Stomach (tissue), 9 donors: ENCODE measurements around the gene TROAP. TPM values are rescaled to one million over a fixed set of nuclear protein-coding genes. Genes with fewer than 3 reads are reported as not detected.
"Not testable (repeated sequence)": the region's sequence is repeated elsewhere in the genome, so short reads cannot be mapped to it uniquely, and the experiment has no call there.

Experiments used
- DNase-seq, 2 donors: peaks; one replicate each; pipeline versions ENCODE4 v3.0.0 to v3.0.0-alpha.2; 2013 to 2019
- H3K27ac ChIP-seq, 5 donors: fragments of 200-600 bp in 4 of 5; sonication (generic) in 4 of 5; one replicate each; pipeline ENCODE4 v1.5.1; 2013 to 2019; ENCODE audit warnings: mild to moderate bottlenecking in 1 of 5, moderate library complexity in 1 of 5
- H3K27me3 ChIP-seq, 3 donors: fragments of 200-600 bp; sonication (generic); one replicate each; pipeline ENCODE4 v1.5.1; 2017 to 2019; ENCODE audit warnings: mixed run types in 1 of 3
- H3K36me3 ChIP-seq, 4 donors: fragments of 200-600 bp; sonication (generic); 1 replicate in 3 of 4; 2 replicates in 1 of 4; pipeline ENCODE4 v1.5.1; 2016 to 2019
- H3K4me1 ChIP-seq, 4 donors: fragments of 200-600 bp; sonication (generic); one replicate each; pipeline ENCODE4 v1.5.1; 2016 to 2019
- H3K4me3 ChIP-seq, 4 donors: fragments of 200-600 bp; sonication (generic) in 3 of 4; one replicate each; pipeline ENCODE4 v1.5.1; 2016 to 2019; ENCODE audit warnings: mild to moderate bottlenecking in 1 of 4
- H3K9me3 ChIP-seq, 4 donors: fragments of 200-600 bp; sonication (generic); one replicate each; pipeline ENCODE4 v1.5.1; 2016 to 2019
- CTCF ChIP-seq, 7 experiments: fragments of 450-650 bp in 4 of 7; fragments of 200-600 bp in 3 of 7; sonication (generic) in 3 of 7; IDR thresholded peaks; one replicate each; pipeline ENCODE4 v1.5.1; 2016 to 2019; ENCODE audit warnings: antibody characterized with exemption in 7 of 7, control low read depth in 2 of 7, mild to moderate bottlenecking in 1 of 7
- EP300 ChIP-seq: sonication (generic); formaldehyde crosslinking; IDR thresholded peaks from one replicate; pipeline ENCODE4 v1.6.1; 2017; ENCODE audit warnings: antibody characterized with exemption
- POLR2A ChIP-seq, 4 donors: fragments of 450-650 bp; IDR thresholded peaks; one replicate each; pipeline ENCODE4 v1.6.1; 2016; ENCODE audit warnings: antibody characterized with exemption in 4 of 4, control low read depth in 2 of 4, mild to moderate bottlenecking in 1 of 4, moderate library complexity in 1 of 4
- POLR2AphosphoS5 ChIP-seq, 3 donors: sonication (generic); formaldehyde crosslinking; IDR thresholded peaks; one replicate each; pipeline ENCODE4 v1.6.1; 2016; ENCODE audit warnings: antibody characterized with exemption in 3 of 3
- WGBS, 5 donors: extraction: QIAGEN DNeasy Blood & Tissue Kit in 3 of 5; methylation state at CpG; one replicate each; pipeline versions ENCODE4 v1.1.5 to v1.1.7; 2013 to 2018; 5-methylcytosine and 5-hydroxymethylcytosine counted together
- intact Hi-C: fragments of 100-400 bp; cut with DNase I; formaldehyde crosslinking; loops from one replicate; pipeline ENCODE4 v1.15.1; 2023; ENCODE audit warnings: low total_unique reads
- polyA plus RNA-seq, 3 donors: library from polyadenylated mRNA; stranded (reverse); fragments of 200-250 nt; gene quantifications; one replicate each; pipeline ENCODE4 v1.2.3, GENCODE V29; 2013
- total RNA-seq, 5 donors: library from RNA; depleted of rRNA; stranded (reverse); fragments of >200 nt; gene quantifications; one replicate each; pipeline versions ENCODE4 v1.1.0 to v1.2.3, GENCODE V29; 2014 to 2016
- donor health status: healthy with polysubstance abuse.
- donor health status: Bipolar disorder and iron deficiency.
- donor health status: healthy.

The TROAP gene
- total and polyA plus RNA-seq, 8 donors = 1.4 to 54.2 (median 8.7) TPM

DNA sequence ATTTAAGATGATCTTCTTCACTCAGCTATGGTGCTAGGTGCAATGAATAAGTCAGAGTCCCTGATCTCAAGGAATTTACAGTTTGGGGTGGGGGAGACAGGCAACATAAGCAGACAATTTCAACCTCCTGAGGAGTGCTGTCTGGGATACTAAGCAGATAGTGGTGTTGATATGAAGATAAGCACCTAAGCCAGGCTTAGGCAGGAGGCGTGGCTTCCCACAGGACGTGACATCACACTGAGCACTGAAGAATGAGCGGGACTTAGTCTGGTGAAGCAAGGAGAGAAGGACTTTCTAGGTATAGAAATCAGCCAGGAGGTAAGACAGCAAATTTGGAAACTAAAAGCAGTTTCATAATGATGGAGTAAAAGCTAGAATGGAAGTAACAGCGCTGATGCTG lies 21.3 kb upstream of the TROAP start:
- peaks cover 15 to 74% (median 25%) of the 10 kb centered on the region in 3 donors for H3K27me3 ChIP-seq
- intact Hi-C loops = no loop called here

DNA sequence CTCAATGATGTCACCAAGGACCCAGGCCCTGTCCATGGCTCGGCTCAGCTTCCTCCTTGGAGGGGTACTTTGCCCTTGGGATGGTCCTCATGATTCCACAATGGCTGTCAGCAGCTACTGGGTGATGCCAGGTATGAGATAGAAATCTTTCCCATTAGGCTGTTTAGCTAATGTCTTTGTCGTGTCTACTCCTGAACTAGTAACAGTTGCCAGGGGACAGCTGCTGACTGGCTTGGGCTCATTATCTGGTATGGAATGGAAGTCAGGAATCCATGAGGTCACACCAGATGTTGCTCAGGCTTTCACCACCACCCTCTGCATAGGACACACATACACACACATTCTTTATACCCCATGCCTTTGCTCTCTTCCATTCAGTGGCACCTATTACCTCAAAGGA lies 18.9 kb upstream of the TROAP start:
- Histone ChIP-seq H3K4me1 (no peaks in the 10 kb centered on the region), H3K27ac (no peak overlapping the region), H3K36me3 (no peaks in the 10 kb centered on the region), H3K27me3 (peaks cover 0 to 54% (median under 1%) of the 10 kb centered on the region in 3 donors), H3K9me3 (no peaks in the 10 kb centered on the region), H3K4me3 (no peak overlapping the region)
- WGBS, 5 donors = 61 to 82% (median 72%) methylated on average over 2 of the region's 2 CpGs
- TF ChIP-seq POLR2A (IDR thresholded peaks at IDR 0.05) = no peak
- TF ChIP-seq EP300 = no peak
- TF ChIP-seq POLR2AphosphoS5 (IDR thresholded peaks at IDR 0.05) = no peak
- TF ChIP-seq CTCF (IDR thresholded peaks at IDR 0.05) = no peak
- intact Hi-C loops = no loop called here
- no peak for DNase-seq

More for the DNA sequence above, 21.3 kb upstream of the TROAP start:
- 62 to 69% (median 65%) methylated on average over 4 of the region's 4 CpGs for WGBS, 5 donors
- Histone ChIP-seq H3K4me3 (no peak overlapping the region), H3K27ac (no peak overlapping the region), H3K9me3 (no peaks in the 10 kb centered on the region), H3K4me1 (peaks cover 10 to 13% (median 12%) of the 10 kb centered on the region in 4 donors), H3K36me3 (no peaks in the 10 kb centered on the region)
- no peak for TF ChIP-seq CTCF (IDR thresholded peaks at IDR 0.05)
- no peak for TF ChIP-seq POLR2AphosphoS5 (IDR thresholded peaks at IDR 0.05)
- no peak for TF ChIP-seq POLR2A (IDR thresholded peaks at IDR 0.05)
- no peak for TF ChIP-seq EP300
- no peak for DNase-seq

DNA sequence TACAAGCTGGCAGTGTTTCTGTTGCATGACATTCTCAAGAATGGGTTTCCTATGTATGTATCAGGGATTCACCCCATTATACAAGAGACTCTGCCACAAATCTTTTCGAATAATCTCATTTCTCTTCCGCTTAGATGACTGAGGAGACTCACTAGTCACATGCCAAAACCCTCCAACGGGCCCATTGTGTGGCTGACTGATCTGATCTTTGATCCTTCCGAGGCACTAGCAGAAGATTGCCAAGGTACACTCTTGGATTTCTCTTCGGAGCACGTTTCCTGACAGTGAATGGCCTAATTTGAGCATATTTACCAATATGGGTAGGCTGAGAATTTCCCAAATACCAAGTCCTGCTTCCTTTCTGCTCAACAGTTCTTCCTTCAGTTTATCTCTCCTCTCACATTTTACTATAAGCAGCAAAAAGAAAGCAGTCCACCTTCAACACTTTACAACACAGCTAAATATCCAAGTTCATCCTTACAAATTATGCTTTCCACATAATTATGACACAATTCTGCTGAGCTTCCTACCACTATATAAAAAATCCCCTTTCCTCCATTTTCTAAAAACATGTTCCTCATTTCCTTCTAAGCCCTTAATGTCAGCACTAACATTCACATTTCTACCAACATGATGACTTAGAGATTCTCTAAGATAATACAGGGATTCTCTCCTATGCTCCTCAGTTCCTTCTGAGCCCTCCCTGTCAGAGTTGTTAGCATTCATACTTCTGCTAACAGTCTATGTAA lies 17.1 kb upstream of the TROAP start:
- 52 to 69% (median 65%) methylated on average over 6 of the region's 6 CpGs for WGBS, 5 donors
- H3K36me3 ChIP-seq = no peaks in the 10 kb centered on the region
- H3K27me3 ChIP-seq = peaks cover 0 to 47% (median 0%) of the 10 kb centered on the region in 3 donors
- H3K4me1 ChIP-seq = no peaks in the 10 kb centered on the region
- intact Hi-C loops = no loop called here
- no peak for DNase-seq
- TF ChIP-seq POLR2AphosphoS5 (IDR thresholded peaks at IDR 0.05) = no peak
- no peak for TF ChIP-seq EP300
- no peak for TF ChIP-seq POLR2A (IDR thresholded peaks at IDR 0.05)
- no peak for TF ChIP-seq CTCF (IDR thresholded peaks at IDR 0.05)
- H3K9me3 ChIP-seq = no peaks in the 10 kb centered on the region
- H3K4me3 ChIP-seq = no peak overlapping the region
- no peak overlapping the region for H3K27ac ChIP-seq

DNA sequence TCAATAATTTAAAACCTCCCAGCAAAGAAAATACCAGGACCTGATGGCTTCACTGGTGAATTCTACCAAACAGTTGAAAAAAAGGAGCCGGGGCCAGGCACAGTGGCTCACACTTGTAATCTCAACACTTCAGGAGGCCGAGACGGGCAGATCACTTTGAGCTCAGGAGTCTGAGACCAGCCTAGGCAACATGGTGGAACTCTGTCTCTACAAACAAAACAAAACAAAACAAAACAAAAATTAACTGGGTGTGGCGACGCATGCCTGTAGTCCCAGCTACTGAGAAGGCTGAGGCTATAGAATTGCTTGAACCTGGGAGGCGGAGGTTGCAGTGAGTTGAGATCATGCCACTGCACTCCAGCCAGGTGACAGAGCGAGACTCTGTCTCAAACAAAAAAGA lies 13.7 kb upstream of the TROAP start:
- 83 to 88% (median 86%) methylated on average over 7 of the region's 7 CpGs for WGBS, 5 donors
- no peak for TF ChIP-seq POLR2AphosphoS5 (IDR thresholded peaks at IDR 0.05)
- no peak for TF ChIP-seq EP300
- no peak for TF ChIP-seq CTCF (IDR thresholded peaks at IDR 0.05)
- TF ChIP-seq POLR2A (IDR thresholded peaks at IDR 0.05) = no peak
- H3K9me3 ChIP-seq = no peaks in the 10 kb centered on the region
- intact Hi-C loops = no loop called here
- peaks cover 0 to 25% (median 0%) of the 10 kb centered on the region in 3 donors for H3K27me3 ChIP-seq
- H3K4me3 ChIP-seq = no peak overlapping the region
- no peak for DNase-seq
- no peaks in the 10 kb centered on the region for H3K36me3 ChIP-seq
- H3K4me1 ChIP-seq = no peaks in the 10 kb centered on the region
- no peak overlapping the region for H3K27ac ChIP-seq

DNA sequence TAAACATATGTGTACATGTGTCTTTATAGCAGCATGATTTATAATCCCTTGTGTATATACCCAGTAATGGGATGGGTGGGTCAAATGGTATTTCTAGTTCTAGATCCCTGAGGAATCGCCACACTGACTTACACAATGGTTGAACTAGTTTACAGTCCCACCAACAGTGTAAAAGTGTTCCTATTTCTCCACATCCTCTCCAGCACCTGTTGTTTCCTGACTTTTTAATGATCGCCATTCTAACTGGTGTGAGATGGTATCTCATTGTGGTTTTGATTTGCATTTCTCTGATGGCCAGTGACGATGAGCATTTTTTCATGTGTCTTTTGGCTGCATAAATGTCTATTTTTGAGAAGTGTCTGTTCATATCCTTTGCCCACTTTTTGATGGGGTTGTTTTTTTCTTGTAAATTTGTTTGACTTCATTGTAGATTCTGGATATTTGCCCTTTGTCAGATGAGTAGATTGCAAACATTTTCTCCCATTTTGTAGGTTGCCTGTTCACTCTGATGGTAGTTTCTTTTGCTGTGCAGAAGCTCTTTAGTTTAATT lies 12.5 kb upstream of the TROAP start:
- DNase-seq, intact Hi-C loops, H3K4me1 ChIP-seq, H3K9me3 ChIP-seq, H3K36me3 ChIP-seq, H3K27ac ChIP-seq, H3K4me3 ChIP-seq: not testable (repeated sequence)
- peaks cover 0 to 22% (median 0%) of the 10 kb centered on the region in 3 donors for H3K27me3 ChIP-seq
- 34 to 75% (median 69%) methylated on average over 1 to 2 of the region's 3 CpGs for WGBS, 5 donors
